Vagina (tissue), 2 donors: Measurements from ENCODE around the gene NTRK1.

Experiments
- POLR2A ChIP-seq, 2 donors: fragments of 450-650 bp; IDR thresholded peaks; one replicate each; pipeline ENCODE4 v1.6.1; 2017; ENCODE audit warnings: antibody characterized with exemption in 2 of 2, mild to moderate bottlenecking in 2 of 2, moderate library complexity in 2 of 2
- TF ChIP-seq, protein P1 (sequence below), 3 experiments: fragments of 450-650 bp in 2 of 3; fragments of 200-600 bp in 1 of 3; sonication (generic) in 1 of 3; IDR thresholded peaks; one replicate each; pipeline ENCODE4 v1.5.1; 2017 to 2019; ENCODE audit warnings: antibody characterized with exemption in 3 of 3, mild to moderate bottlenecking in 2 of 3, moderate library complexity in 2 of 3

DNA sequence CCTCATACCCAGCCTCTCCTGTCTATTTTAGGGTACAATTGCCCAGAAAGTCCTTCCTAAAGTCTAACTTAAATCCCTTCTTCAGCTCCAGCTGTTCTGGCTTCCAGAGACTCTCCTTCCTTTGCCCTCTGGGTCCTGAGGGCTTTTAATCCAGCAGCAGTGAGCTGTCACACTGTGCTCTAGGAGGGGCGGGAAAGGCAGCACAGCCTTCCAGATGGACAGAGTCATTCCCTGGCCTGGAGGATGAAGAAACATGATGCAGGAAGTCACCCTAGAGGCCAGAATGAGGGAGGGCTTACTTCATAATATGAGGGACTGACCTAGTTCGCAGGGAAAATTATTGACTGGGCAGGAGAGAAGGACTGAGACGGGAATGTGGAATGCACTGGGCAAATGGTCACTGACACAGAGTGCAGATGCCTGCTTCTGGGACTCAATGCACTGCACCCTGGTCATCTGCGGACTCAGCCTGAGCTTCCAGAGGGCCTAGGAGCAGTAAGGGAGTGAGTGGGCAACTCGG lies 45.3 kb upstream of the NTRK1 start:
- TF ChIP-seq, protein P1, sequence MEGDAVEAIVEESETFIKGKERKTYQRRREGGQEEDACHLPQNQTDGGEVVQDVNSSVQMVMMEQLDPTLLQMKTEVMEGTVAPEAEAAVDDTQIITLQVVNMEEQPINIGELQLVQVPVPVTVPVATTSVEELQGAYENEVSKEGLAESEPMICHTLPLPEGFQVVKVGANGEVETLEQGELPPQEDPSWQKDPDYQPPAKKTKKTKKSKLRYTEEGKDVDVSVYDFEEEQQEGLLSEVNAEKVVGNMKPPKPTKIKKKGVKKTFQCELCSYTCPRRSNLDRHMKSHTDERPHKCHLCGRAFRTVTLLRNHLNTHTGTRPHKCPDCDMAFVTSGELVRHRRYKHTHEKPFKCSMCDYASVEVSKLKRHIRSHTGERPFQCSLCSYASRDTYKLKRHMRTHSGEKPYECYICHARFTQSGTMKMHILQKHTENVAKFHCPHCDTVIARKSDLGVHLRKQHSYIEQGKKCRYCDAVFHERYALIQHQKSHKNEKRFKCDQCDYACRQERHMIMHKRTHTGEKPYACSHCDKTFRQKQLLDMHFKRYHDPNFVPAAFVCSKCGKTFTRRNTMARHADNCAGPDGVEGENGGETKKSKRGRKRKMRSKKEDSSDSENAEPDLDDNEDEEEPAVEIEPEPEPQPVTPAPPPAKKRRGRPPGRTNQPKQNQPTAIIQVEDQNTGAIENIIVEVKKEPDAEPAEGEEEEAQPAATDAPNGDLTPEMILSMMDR (IDR thresholded peaks at IDR 0.05): no peak
- TF ChIP-seq POLR2A (IDR thresholded peaks at IDR 0.05): no peak
